Neural cell (in vitro differentiated cells): ENCODE results near the gene RASAL2. TPM values are rescaled to one million over a fixed set of nuclear protein-coding genes. Genes with fewer than 3 reads are reported as not detected.

Experiments used
- H2AFZ ChIP-seq: fragments of 200-600, 300-800 bp; sonication (generic), shearing (Covaris generic); 2 replicates; pipeline ENCODE4 v1.6.0; 2014; ENCODE audit warnings: low read depth, mild to moderate bottlenecking, antibody characterized with exemption, low read length, moderate library complexity
- H3F3A ChIP-seq: fragments of 200-600 bp; shearing (Covaris generic); 2 replicates; pipeline ENCODE4 v1.6.1; 2016; ENCODE audit warnings: mild to moderate bottlenecking, moderate library complexity, mixed read lengths, antibody characterized with exemption, low read length; ENCODE audit not compliant: insufficient read depth, poor library complexity, severe bottlenecking
- H3K27ac ChIP-seq: fragments of 200-600, 300-800 bp; sonication (generic), shearing (Covaris generic); 2 replicates; pipeline ENCODE4 v1.5.1; 2014; ENCODE audit warnings: mild to moderate bottlenecking, low read length, moderate library complexity
- H3K27me3 ChIP-seq: fragments of 300-800, 200-600 bp; sonication (generic), shearing (Covaris generic); 2 replicates; pipeline ENCODE4 v1.6.0; 2014; ENCODE audit warnings: mild to moderate bottlenecking, low read depth, low read length, moderate library complexity; ENCODE audit not compliant: insufficient read depth
- H3K36me3 ChIP-seq: fragments of 300-800, 200-600 bp; sonication (generic), shearing (Covaris generic); 2 replicates; pipeline ENCODE4 v1.5.1; 2014; ENCODE audit warnings: mild to moderate bottlenecking, antibody characterized with exemption, low read length, moderate library complexity; ENCODE audit not compliant: insufficient read depth
- H3K4me2 ChIP-seq: fragments of 300-800, 200-600 bp; sonication (generic), shearing (Covaris generic); 2 replicates; pipeline ENCODE4 v1.6.0; 2014; ENCODE audit warnings: mild to moderate bottlenecking, low read length
- H3K4me3 ChIP-seq: fragments of 300-800, 200-600 bp; sonication (generic), shearing (Covaris generic); 2 replicates; pipeline ENCODE4 v1.5.1; 2014; ENCODE audit warnings: mild to moderate bottlenecking, low read length, moderate library complexity
- H3K79me2 ChIP-seq: fragments of 200-600 bp; shearing (Covaris generic); replicated peaks from 2 replicates; pipeline ENCODE4 v1.6.0; 2014; ENCODE audit warnings: mild to moderate bottlenecking, low read length, moderate library complexity; ENCODE audit not compliant: insufficient read depth
- H3K9ac ChIP-seq: fragments of 300-800, 200-600 bp; sonication (generic), shearing (Covaris generic); 2 replicates; pipeline ENCODE4 v1.6.1; 2016; ENCODE audit warnings: mild to moderate bottlenecking, low read length, mixed read lengths
- H3K9me2 ChIP-seq: fragments of 200-600 bp; shearing (Covaris generic); 2 replicates; pipeline ENCODE4 v1.6.1; 2016; ENCODE audit warnings: mild to moderate bottlenecking, low read length, mixed read lengths; ENCODE audit not compliant: insufficient read depth
- H3K9me3 ChIP-seq: fragments of 200-600, 300-800 bp; sonication (generic), shearing (Covaris generic); 2 replicates; pipeline ENCODE4 v1.6.1; 2016; ENCODE audit warnings: mild to moderate bottlenecking, mixed run types, low read length, moderate library complexity, mixed read lengths
- H4K20me1 ChIP-seq: fragments of 200-600 bp; shearing (Covaris generic); 2 replicates; pipeline ENCODE4 v1.6.1; 2016; ENCODE audit warnings: mild to moderate bottlenecking, mixed run types; ENCODE audit not compliant: insufficient read depth
- CTCF ChIP-seq: fragments of 450-650 bp; IDR thresholded peaks from 2 replicates; pipeline ENCODE4 v1.5.1; 2014; ENCODE audit warnings: antibody characterized with exemption, mild to moderate bottlenecking, moderate library complexity; ENCODE audit not compliant: poor library complexity, severe bottlenecking
- EP300 ChIP-seq: fragments of 450-650 bp; conservative IDR thresholded peaks from 2 replicates; pipeline ENCODE4 v1.6.1; 2014; ENCODE audit warnings: antibody characterized with exemption, mild to moderate bottlenecking, moderate library complexity; ENCODE audit not compliant: poor library complexity, severe bottlenecking
- EZH2 ChIP-seq: fragments of 200-600, 300-800 bp; shearing (Covaris generic), sonication (generic); IDR thresholded peaks from 2 replicates; pipeline ENCODE4 v1.6.1; 2014; ENCODE audit warnings: antibody characterized with exemption, low read length, borderline replicate concordance, mild to moderate bottlenecking; ENCODE audit not compliant: insufficient read depth, poor library complexity, severe bottlenecking
- MXI1 ChIP-seq: fragments of 450-650 bp; conservative IDR thresholded peaks from 2 replicates; pipeline ENCODE4 v1.6.1; 2014; ENCODE audit warnings: antibody characterized with exemption, mild to moderate bottlenecking; ENCODE audit not compliant: poor library complexity, severe bottlenecking
- POLR2AphosphoS5 ChIP-seq: IDR thresholded peaks from 2 replicates; pipeline ENCODE4 v1.6.1; 2012
- RAD21 ChIP-seq: fragments of 450-650 bp; conservative IDR thresholded peaks from 2 replicates; pipeline ENCODE4 v1.6.1; 2014; ENCODE audit warnings: antibody characterized with exemption, mild to moderate bottlenecking, moderate library complexity
- REST ChIP-seq: IDR thresholded peaks from 2 replicates; pipeline ENCODE4 v1.6.1; 2012; ENCODE audit warnings: borderline replicate concordance
- SMC3 ChIP-seq: fragments of 450-650 bp; conservative IDR thresholded peaks from 2 replicates; pipeline ENCODE4 v1.6.1; 2014; ENCODE audit warnings: antibody characterized with exemption, mild to moderate bottlenecking, moderate library complexity; ENCODE audit not compliant: poor library complexity
- TAF1 ChIP-seq: IDR thresholded peaks from 2 replicates; pipeline ENCODE4 v1.6.1; 2012; ENCODE audit warnings: low read depth
- polyA plus RNA-seq: library from polyadenylated mRNA; depleted of rRNA; stranded (reverse); fragments of >200 nt; gene quantifications from 2 replicates; pipeline ENCODE4 v1.2.3, GENCODE V29; 2014

RASAL2 gene
- polyA plus RNA-seq, 1 donor from 2014 or later: 73.3 TPM

DNA sequence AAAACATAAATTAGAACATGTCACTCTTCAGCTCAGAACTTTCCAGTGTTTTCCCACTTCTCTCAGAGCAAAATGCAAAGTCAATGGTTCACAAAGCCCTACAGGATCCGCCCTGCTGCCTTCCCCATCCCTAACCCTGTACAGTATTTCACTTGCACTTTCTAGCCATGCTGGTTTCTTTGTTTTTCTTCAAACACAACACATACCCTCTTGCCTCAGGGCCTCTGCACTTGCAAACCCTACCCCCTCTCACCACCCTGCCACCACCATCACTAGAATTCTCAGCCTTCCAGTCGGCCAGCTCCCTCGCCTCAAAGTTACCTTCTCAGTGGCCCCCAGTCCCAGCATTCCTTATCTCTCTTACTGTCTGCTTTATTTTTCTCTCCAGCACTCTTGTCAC is 436.6 kb downstream of the RASAL2 start:
- Histone ChIP-seq H3K4me3 (no peak overlapping the region), H3K9ac (no peak overlapping the region), H3K79me2 (no peaks in the 10 kb centered on the region), H3K27me3 (no peaks in the 10 kb centered on the region), H3K36me3 (no peaks in the 10 kb centered on the region), H3K9me3 (no peaks in the 10 kb centered on the region), H3K27ac (no peak overlapping the region), H3K9me2 (no peaks in the 10 kb centered on the region), H4K20me1 (no peaks in the 10 kb centered on the region), H3K4me2 (no peak overlapping the region), H3F3A (no peaks in the 10 kb centered on the region), H2AFZ (no peak overlapping the region)
- TF ChIP-seq EZH2 (no peak), SMC3 (no peak), EP300 (no peak), REST (no peak), TAF1 (no peak), CTCF (no peak), POLR2AphosphoS5 (no peak), MXI1 (no peak), RAD21 (no peak)

- H3K9me3 ChIP-seq: no peaks in the 10 kb centered on the region
- no peaks in the 10 kb centered on the region for H4K20me1 ChIP-seq
- H3K27me3 ChIP-seq: no peaks in the 10 kb centered on the region
- H3K36me3 ChIP-seq: no peaks in the 10 kb centered on the region
- no peaks in the 10 kb centered on the region for H3K9me2 ChIP-seq
- H3F3A ChIP-seq: no peaks in the 10 kb centered on the region
- H3K27ac ChIP-seq: no peak overlapping the region
- no peak for TF ChIP-seq TAF1
- no peak for TF ChIP-seq POLR2AphosphoS5
- TF ChIP-seq SMC3: no peak
- TF ChIP-seq EZH2: no peak
- no peak for TF ChIP-seq CTCF
- TF ChIP-seq REST: no peak
- TF ChIP-seq MXI1: no peak
- TF ChIP-seq RAD21: no peak
- H3K9ac ChIP-seq: no peak overlapping the region
- H2AFZ ChIP-seq: no peak overlapping the region
- no peak overlapping the region for H3K4me3 ChIP-seq
- no peaks in the 10 kb centered on the region for H3K79me2 ChIP-seq
- H3K4me2 ChIP-seq: no peak overlapping the region
Measured at GRCh38 chr1:178531887-178532286, 438.0 kb downstream of the RASAL2 start.
